Bronchial epithelial cell (primary cell): ENCODE measurements around the gene B4GALT5. TPM values are rescaled to one million over a fixed set of nuclear protein-coding genes. Genes with fewer than 3 reads are reported as not detected.
A peak's percentile ranks its signal among the peaks of the same experiment; 100 is the strongest.

Experiments used
- DNase-seq: peaks from one replicate; pipeline ENCODE4 v3.0.0-alpha.2; 2010; ENCODE audit warnings: low read depth
- FAIRE-seq: peaks from 2 replicates; lab custom pipeline; 2011; peaks lifted over from hg19 to GRCh38; lab: Jason Lieb, UNC
- H3K27me3 ChIP-seq: 2 replicates; pipeline ENCODE4 v1.5.1; 2011; ENCODE audit warnings: low read length; ENCODE audit not compliant: control insufficient read depth, insufficient read depth
- H3K36me3 ChIP-seq: 2 replicates; pipeline ENCODE4 v1.5.1; 2011; ENCODE audit warnings: low read length; ENCODE audit not compliant: control insufficient read depth, insufficient read depth
- H3K4me3 ChIP-seq: 2 replicates; pipeline ENCODE4 v1.5.1; 2011; ENCODE audit warnings: mild to moderate bottlenecking, low read depth, low read length, control low read depth
- total RNA-seq: library from RNA; depleted of rRNA; stranded (reverse); fragments of >200 nt; gene quantifications from 2 replicates; pipeline ENCODE4 v1.2.1, GENCODE V29; 2014
- TF ChIP-seq, protein P1 (sequence below): IDR thresholded peaks from 2 replicates; pipeline ENCODE4 v1.5.1; 2011; ENCODE audit warnings: mild to moderate bottlenecking, moderate library complexity, low read length, control low read depth, inconsistent platforms; ENCODE audit not compliant: insufficient read depth, severe bottlenecking

The B4GALT5 gene
- total RNA-seq, 1 donor from 2014 or later: 9.7 TPM

DNA sequence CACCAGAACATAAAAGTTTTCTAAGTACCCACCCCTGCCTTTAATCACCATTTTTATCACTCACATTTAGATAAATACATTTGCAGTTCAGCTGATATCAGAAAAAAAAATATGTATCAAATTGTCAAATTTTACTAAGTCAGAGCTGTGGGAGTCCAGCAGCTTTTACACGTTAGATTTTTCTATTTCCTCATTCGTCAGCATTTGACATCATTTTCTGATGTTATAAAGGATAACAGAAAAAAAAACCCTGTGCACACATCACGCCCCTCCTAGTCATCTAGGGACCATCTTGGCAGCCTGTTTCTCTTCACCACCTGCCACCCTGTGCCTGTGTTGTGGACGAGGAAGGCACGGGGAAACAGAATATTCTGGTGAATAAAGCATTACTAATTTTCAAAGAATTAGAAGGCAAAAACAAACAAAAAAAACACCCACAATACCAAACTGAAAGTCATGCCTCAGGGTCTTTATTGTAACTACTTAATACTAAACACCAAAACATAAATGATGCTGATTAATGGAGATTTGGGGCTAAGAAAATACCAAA is 12.4 kb downstream of the B4GALT5 start:
- FAIRE-seq: no peak
- H3K27me3 ChIP-seq: no peaks in the 10 kb centered on the region

DNA sequence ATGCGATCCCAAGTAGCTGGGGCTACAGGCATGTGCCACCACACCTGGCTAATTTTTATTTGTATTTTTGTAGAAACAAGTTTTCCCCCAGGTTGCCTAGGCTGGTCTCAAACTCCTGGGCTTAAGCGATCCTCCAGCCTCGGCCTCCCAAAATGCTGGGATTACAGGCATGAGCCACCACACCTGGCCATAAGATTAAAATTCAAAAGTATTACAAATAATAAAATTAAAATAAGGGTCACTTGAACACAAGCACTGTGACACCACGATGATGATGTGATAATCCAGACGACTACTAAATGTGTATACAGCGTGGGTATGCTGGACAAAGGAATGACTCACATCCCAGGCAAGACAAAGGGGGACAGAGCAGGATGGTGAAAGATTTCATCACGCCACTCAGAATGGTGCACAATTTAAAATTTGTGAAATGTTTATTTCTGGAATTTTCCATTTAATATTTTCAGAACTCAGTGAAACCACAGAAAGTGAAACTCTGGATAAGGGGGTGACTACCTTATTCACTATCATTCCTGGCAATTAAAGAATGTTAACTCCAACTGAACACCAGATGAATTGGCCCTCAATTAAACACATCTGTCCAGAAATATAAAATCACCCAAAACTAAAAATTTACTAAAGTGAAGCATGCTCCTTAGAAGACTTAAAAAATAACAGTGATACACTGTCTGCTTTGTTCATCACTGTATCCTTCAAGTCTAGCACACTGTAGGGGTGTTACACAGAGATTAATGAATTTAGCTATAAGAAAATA is 13.1 kb downstream of the B4GALT5 start:
- TF ChIP-seq, protein P1, sequence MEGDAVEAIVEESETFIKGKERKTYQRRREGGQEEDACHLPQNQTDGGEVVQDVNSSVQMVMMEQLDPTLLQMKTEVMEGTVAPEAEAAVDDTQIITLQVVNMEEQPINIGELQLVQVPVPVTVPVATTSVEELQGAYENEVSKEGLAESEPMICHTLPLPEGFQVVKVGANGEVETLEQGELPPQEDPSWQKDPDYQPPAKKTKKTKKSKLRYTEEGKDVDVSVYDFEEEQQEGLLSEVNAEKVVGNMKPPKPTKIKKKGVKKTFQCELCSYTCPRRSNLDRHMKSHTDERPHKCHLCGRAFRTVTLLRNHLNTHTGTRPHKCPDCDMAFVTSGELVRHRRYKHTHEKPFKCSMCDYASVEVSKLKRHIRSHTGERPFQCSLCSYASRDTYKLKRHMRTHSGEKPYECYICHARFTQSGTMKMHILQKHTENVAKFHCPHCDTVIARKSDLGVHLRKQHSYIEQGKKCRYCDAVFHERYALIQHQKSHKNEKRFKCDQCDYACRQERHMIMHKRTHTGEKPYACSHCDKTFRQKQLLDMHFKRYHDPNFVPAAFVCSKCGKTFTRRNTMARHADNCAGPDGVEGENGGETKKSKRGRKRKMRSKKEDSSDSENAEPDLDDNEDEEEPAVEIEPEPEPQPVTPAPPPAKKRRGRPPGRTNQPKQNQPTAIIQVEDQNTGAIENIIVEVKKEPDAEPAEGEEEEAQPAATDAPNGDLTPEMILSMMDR: no peak
- DNase-seq: peak; percentile 85
- Histone ChIP-seq H3K4me3 (no peak overlapping the region), H3K27me3 (no peaks in the 10 kb centered on the region), H3K36me3 (no peaks in the 10 kb centered on the region)
- no peak for FAIRE-seq

More for the DNA sequence above, 12.4 kb downstream of the B4GALT5 start:
- TF ChIP-seq, protein P1: no peak
- Histone ChIP-seq H3K4me3 (no peak overlapping the region), H3K36me3 (no peaks in the 10 kb centered on the region)
- peak; percentile 73 for DNase-seq

DNA sequence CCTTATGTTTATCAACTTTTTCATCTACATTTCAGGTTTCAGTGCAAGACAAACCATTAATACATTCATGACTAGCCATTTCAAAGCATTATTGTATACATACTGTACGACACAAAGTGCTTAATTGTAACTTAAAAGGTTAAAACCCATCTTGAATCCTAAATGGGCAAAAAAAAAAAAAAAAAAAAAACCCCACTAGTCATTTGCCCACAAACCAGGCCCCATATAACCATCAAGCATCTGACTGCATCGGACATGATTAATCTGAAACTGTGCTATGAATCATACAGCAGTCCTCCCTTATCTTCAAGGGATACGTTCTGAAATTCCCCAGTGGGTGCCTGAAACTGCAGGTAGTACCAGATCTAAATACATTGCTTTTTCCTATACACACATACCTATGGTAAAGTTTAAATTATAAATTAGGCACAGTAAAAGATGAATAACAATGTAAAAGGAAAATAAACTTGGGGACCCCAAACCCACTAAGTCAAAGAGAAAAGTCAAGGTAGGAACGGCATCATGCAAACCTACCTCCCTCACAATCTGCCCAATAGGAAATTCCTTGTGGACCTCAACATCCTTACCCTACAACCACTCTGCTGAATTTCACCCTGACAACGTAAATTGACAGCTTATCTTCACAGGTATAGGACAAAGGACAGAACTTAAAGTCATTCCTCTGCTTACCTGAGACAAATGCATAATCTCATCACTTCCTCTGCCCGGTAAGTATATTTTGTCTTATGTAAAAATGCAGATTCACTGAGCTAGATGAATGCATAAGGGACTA is 14.3 kb downstream of the B4GALT5 start:
- Histone ChIP-seq H3K4me3 (no peak overlapping the region), H3K36me3 (no peaks in the 10 kb centered on the region), H3K27me3 (no peaks in the 10 kb centered on the region)
- TF ChIP-seq, protein P1: no peak
- DNase-seq (peak; percentile 94), FAIRE-seq (no peak)

DNA sequence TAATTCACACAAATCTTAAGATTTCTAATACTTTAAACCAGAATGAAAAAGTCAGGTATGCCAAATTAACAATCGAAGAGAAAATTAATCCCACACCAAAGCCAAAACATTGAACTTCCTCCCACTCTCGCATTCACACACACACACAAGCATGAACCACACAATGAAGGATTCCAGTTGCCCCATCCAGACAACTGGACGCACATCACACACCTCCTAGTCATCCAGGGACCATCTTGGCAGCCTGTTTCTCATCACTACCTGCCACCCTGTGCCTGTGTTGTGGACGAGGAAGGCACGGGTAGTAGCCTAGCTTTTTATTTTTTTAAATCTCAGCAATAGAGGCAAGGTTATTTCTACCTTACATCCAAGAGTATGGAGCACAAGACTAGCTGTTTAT is 15.2 kb downstream of the B4GALT5 start:
- no peak for FAIRE-seq
- DNase-seq: no peak
- no peak overlapping the region for H3K4me3 ChIP-seq
- no peaks in the 10 kb centered on the region for H3K27me3 ChIP-seq
- TF ChIP-seq, protein P1: no peak
- no peaks in the 10 kb centered on the region for H3K36me3 ChIP-seq

DNA sequence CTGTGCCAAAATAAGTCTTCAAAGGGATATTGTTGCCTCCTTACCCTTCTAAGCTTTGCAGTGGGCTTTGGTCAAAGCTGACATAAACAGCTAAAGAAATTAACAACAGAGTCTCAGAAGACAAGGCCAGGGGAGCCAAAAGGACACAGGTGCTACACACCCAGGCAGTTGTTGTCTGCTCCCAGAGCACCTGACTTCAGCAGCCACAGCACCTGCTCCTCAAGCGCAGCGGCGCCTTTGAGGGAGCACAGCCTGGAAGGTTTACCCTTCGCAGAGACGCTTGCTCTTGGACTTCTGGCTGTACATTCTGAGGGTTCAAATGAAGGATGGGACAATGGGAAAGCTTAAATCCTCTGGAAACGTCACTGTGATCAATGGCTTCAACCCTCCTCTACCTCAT is 16.6 kb downstream of the B4GALT5 start:
- TF ChIP-seq, protein P1: no peak
- no peak overlapping the region for H3K4me3 ChIP-seq
- no peak for FAIRE-seq
- H3K27me3 ChIP-seq: no peaks in the 10 kb centered on the region
- H3K36me3 ChIP-seq: no peaks in the 10 kb centered on the region
- no peak for DNase-seq
